Left cardiac atrium (tissue), 4 donors: ENCODE measurements around the gene CFAP157. TPM values are rescaled to one million over a fixed set of nuclear protein-coding genes. Genes with fewer than 3 reads are reported as not detected.
A peak's percentile ranks its signal among the peaks of the same experiment; 100 is the strongest.

ENCODE experiments used
- ATAC-seq, 2 donors: fragments of 200-7000 bp; cut with Tn5 transposase; one replicate each; pipeline ENCODE4 v1.9.1; 2020; ENCODE audit warnings: mild to moderate bottlenecking in 2 of 2, moderate library complexity in 2 of 2
- DNase-seq: peaks from one replicate; pipeline ENCODE4 v3.0.0-alpha.2; 2020
- intact Hi-C, 2 donors: fragments of 100-400 bp; cut with DNase I; formaldehyde crosslinking; loops; one replicate each; pipeline versions ENCODE4 v1.14.1 to v1.15.1; 2022 to 2023
- total RNA-seq, 2 donors: library from RNA; stranded (reverse); fragmentation: NEBNext Ultra II Directional; extraction: Animal tissue kit (Norgen Biotek cat#: 25700); gene quantifications; one replicate each; pipeline ENCODE4 v1.2.1, GENCODE V29; 2021
- donor health status: DM: no; HTN: yes; CAD: no.
- donor health status: DM: no; HTN: yes; CAD: no; lungs with severe emphysema.
- donor health status: DM: yes; HTN: yes; CAD: no.
- donor health status: Dilated cardiomyopathy.

Gene CFAP157
- total RNA-seq, 2 donors from 2014 or later = not detected

GRCh38 chr9:127689329-127690000 lies 17.3 kb upstream of the CFAP157 start:
- DNase-seq (no peak), ATAC-seq (no peak)
- intact Hi-C loops = no loop called here

- intact Hi-C loops = no loop called here
- no peak for ATAC-seq
Observed at GRCh38 chr9:127690735-127691134, 16.1 kb upstream of the CFAP157 start.

GRCh38 chr9:127692071-127692470 lies 14.7 kb upstream of the CFAP157 start:
- intact Hi-C loops = no loop called here
- DNase-seq (no peak), ATAC-seq (no peak)

More at GRCh38 chr9:127690735-127691134, 16.1 kb upstream of the CFAP157 start:
- DNase-seq = no peak

GRCh38 chr9:127693143-127693542 lies 13.6 kb upstream of the CFAP157 start:
- DNase-seq (no peak), ATAC-seq (no peak)
- intact Hi-C loops = no loop called here

GRCh38 chr9:127693697-127694096 lies 13.1 kb upstream of the CFAP157 start:
- no peak for DNase-seq
- no peak for ATAC-seq
- intact Hi-C loops = no loop called here

GRCh38 chr9:127694890-127695720 lies 11.7 kb upstream of the CFAP157 start:
- ATAC-seq = no peak
- no peak for DNase-seq
- intact Hi-C loops = no loop called here

GRCh38 chr9:127697575-127697974 lies 9.2 kb upstream of the CFAP157 start:
- ATAC-seq (no peak), DNase-seq (no peak)
- intact Hi-C loops = no loop called here

- intact Hi-C loops = no loop called here
- ATAC-seq = no peak
Observed at GRCh38 chr9:127698386-127698785, 8.4 kb upstream of the CFAP157 start.

GRCh38 chr9:127698985-127699670 lies 7.7 kb upstream of the CFAP157 start:
- intact Hi-C loops = no loop called here
- ATAC-seq (peak; percentile 99), DNase-seq (peak; percentile 98)

More at GRCh38 chr9:127698386-127698785, 8.4 kb upstream of the CFAP157 start:
- no peak for DNase-seq

GRCh38 chr9:127700140-127700539 lies 6.6 kb upstream of the CFAP157 start:
- intact Hi-C loops = no loop called here
- DNase-seq (no peak), ATAC-seq (no peak)

GRCh38 chr9:127700594-127701255 lies 6.1 kb upstream of the CFAP157 start:
- no peak for DNase-seq
- intact Hi-C loops = no loop called here
- no peak for ATAC-seq

- no peak for DNase-seq
- intact Hi-C loops = no loop called here
- no peak for ATAC-seq
Observed at GRCh38 chr9:127703289-127703946, 3.4 kb upstream of the CFAP157 start.

- ATAC-seq = no peak
- DNase-seq = no peak
- intact Hi-C loops = no loop called here
Observed at GRCh38 chr9:127705577-127706379, 1.0 kb upstream of the CFAP157 start.

GRCh38 chr9:127707766-127708165 lies 978 bp downstream of the CFAP157 start:
- no peak for DNase-seq
- ATAC-seq = no peak
- intact Hi-C loops = no loop called here

- DNase-seq = no peak
- intact Hi-C loops = no loop called here
- no peak for ATAC-seq
Observed at GRCh38 chr9:127708952-127709587, 2.3 kb downstream of the CFAP157 start.

GRCh38 chr9:127710204-127710783 lies 3.5 kb downstream of the CFAP157 start:
- intact Hi-C loops = no loop called here
- DNase-seq = no peak

GRCh38 chr9:127711226-127711701 lies 4.5 kb downstream of the CFAP157 start:
- ATAC-seq (no peak), DNase-seq (no peak)
- intact Hi-C loops = no loop called here

More at GRCh38 chr9:127710204-127710783, 3.5 kb downstream of the CFAP157 start:
- no peak for ATAC-seq
